Astrocyte (in vitro differentiated cells and primary cell): ENCODE measurements around the gene CLGN. TPM values are rescaled to one million over a fixed set of nuclear protein-coding genes. Genes with fewer than 3 reads are reported as not detected.

Experiments
- DNase-seq: peaks from one replicate; pipeline ENCODE4 v3.0.0-alpha.2; 2010; ENCODE audit warnings: low read depth
- FAIRE-seq: peaks from 2 replicates; lab custom pipeline; 2011; peaks lifted over from hg19 to GRCh38; lab: Jason Lieb, UNC
- H2AFZ ChIP-seq: 2 replicates; pipeline ENCODE4 v1.6.0; 2012; ENCODE audit warnings: low read depth, low read length, inconsistent platforms
- H3K27ac ChIP-seq: 2 replicates; pipeline ENCODE4 v1.5.1; 2011; ENCODE audit warnings: low read depth, low read length, inconsistent platforms
- H3K27me3 ChIP-seq: 2 replicates; pipeline ENCODE4 v1.6.0; 2011; ENCODE audit warnings: low read length, inconsistent platforms; ENCODE audit not compliant: insufficient read depth
- H3K36me3 ChIP-seq: 2 replicates; pipeline ENCODE4 v1.5.1; 2011; ENCODE audit warnings: low read length, inconsistent platforms; ENCODE audit not compliant: insufficient read depth
- H3K4me1 ChIP-seq: 2 replicates; pipeline ENCODE4 v1.5.1; 2011; ENCODE audit warnings: low read length, inconsistent platforms; ENCODE audit not compliant: insufficient read depth
- H3K4me2 ChIP-seq: 2 replicates; pipeline ENCODE4 v1.6.0; 2012; ENCODE audit warnings: low read length, inconsistent platforms
- H3K4me3 ChIP-seq: 2 replicates; pipeline ENCODE4 v1.5.1; 2011; ENCODE audit warnings: low read depth, mild to moderate bottlenecking, low read length, inconsistent platforms; ENCODE audit not compliant: insufficient read depth
- H3K79me2 ChIP-seq: 2 replicates; pipeline ENCODE4 v1.6.0; 2012; ENCODE audit warnings: mild to moderate bottlenecking, low read length, inconsistent platforms; ENCODE audit not compliant: insufficient read depth
- H3K9ac ChIP-seq: 2 replicates; pipeline ENCODE4 v1.6.0; 2012; ENCODE audit warnings: mild to moderate bottlenecking, low read length, inconsistent platforms
- H3K9me3 ChIP-seq: 2 replicates; pipeline ENCODE4 v1.5.1; 2012; ENCODE audit warnings: low read depth, mild to moderate bottlenecking, low read length, inconsistent platforms; ENCODE audit not compliant: insufficient read depth
- H4K20me1 ChIP-seq: 2 replicates; pipeline ENCODE4 v1.6.0; 2012; ENCODE audit warnings: low read length, inconsistent platforms; ENCODE audit not compliant: insufficient read depth
- H3K27ac Mint-ChIP-seq: one replicate; pipeline ENCODE4 v1.8.0; 2021; ENCODE audit warnings: mild to moderate bottlenecking, mixed read lengths; ENCODE audit not compliant: unreplicated experiment
- H3K27me3 Mint-ChIP-seq: one replicate; pipeline ENCODE4 v1.8.0; 2021; ENCODE audit warnings: low read depth, mixed read lengths; ENCODE audit not compliant: unreplicated experiment
- H3K36me3 Mint-ChIP-seq: one replicate; pipeline ENCODE4 v1.8.0; 2021; ENCODE audit warnings: low read depth, mixed read lengths; ENCODE audit not compliant: unreplicated experiment
- H3K4me1 Mint-ChIP-seq: one replicate; pipeline ENCODE4 v1.8.0; 2021; ENCODE audit warnings: low read depth, mixed read lengths; ENCODE audit not compliant: unreplicated experiment
- H3K4me3 Mint-ChIP-seq: one replicate; pipeline ENCODE4 v1.8.0; 2021; ENCODE audit warnings: mild to moderate bottlenecking, moderate library complexity, mixed read lengths; ENCODE audit not compliant: unreplicated experiment
- H3K9me3 Mint-ChIP-seq: one replicate; pipeline ENCODE4 v1.8.0; 2021; ENCODE audit warnings: mild to moderate bottlenecking, mixed read lengths; ENCODE audit not compliant: unreplicated experiment
- EZH2 ChIP-seq: IDR thresholded peaks from 2 replicates; pipeline ENCODE4 v1.6.1; 2012; ENCODE audit warnings: mild to moderate bottlenecking, low read length, inconsistent platforms; ENCODE audit not compliant: insufficient read depth
- total RNA-seq: library from RNA; stranded (reverse); gene quantifications from 2 replicates; pipeline ENCODE4 v1.2.1, GENCODE V29; 2021
- TF ChIP-seq, protein P1 (sequence below): IDR thresholded peaks from 2 replicates; pipeline ENCODE4 v1.5.1; 2011; ENCODE audit warnings: low read depth, mild to moderate bottlenecking, inconsistent platforms, low read length, moderate library complexity; ENCODE audit not compliant: insufficient read depth

The CLGN gene
- total RNA-seq, 1 donor from 2014 or later = 1.6 TPM

GRCh38 chr4:140395668-140396067 is 31.8 kb downstream of the CLGN start:
- Mint-ChIP-seq H3K36me3 (no peaks in the 10 kb centered on the region), H3K9me3 (no peaks in the 10 kb centered on the region), H3K4me1 (no peaks in the 10 kb centered on the region), H3K4me3 (no peak overlapping the region), H3K27ac (no peak overlapping the region), H3K27me3 (no peaks in the 10 kb centered on the region)
- no peak overlapping the region for H3K27ac ChIP-seq
- H3K79me2 ChIP-seq = no peaks in the 10 kb centered on the region
- no peaks in the 10 kb centered on the region for H3K36me3 ChIP-seq
- DNase-seq = no peak
- no peak overlapping the region for H3K4me3 ChIP-seq
- no peaks in the 10 kb centered on the region for H3K9me3 ChIP-seq
- H3K9ac ChIP-seq = no peak overlapping the region
- no peak overlapping the region for H3K4me2 ChIP-seq
- H3K27me3 ChIP-seq = no peaks in the 10 kb centered on the region
- no peak for FAIRE-seq
- TF ChIP-seq, protein P1, sequence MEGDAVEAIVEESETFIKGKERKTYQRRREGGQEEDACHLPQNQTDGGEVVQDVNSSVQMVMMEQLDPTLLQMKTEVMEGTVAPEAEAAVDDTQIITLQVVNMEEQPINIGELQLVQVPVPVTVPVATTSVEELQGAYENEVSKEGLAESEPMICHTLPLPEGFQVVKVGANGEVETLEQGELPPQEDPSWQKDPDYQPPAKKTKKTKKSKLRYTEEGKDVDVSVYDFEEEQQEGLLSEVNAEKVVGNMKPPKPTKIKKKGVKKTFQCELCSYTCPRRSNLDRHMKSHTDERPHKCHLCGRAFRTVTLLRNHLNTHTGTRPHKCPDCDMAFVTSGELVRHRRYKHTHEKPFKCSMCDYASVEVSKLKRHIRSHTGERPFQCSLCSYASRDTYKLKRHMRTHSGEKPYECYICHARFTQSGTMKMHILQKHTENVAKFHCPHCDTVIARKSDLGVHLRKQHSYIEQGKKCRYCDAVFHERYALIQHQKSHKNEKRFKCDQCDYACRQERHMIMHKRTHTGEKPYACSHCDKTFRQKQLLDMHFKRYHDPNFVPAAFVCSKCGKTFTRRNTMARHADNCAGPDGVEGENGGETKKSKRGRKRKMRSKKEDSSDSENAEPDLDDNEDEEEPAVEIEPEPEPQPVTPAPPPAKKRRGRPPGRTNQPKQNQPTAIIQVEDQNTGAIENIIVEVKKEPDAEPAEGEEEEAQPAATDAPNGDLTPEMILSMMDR = no peak
- TF ChIP-seq EZH2 = no peak
- H3K4me1 ChIP-seq = no peaks in the 10 kb centered on the region
- H2AFZ ChIP-seq = no peak overlapping the region
- no peaks in the 10 kb centered on the region for H4K20me1 ChIP-seq

DNA sequence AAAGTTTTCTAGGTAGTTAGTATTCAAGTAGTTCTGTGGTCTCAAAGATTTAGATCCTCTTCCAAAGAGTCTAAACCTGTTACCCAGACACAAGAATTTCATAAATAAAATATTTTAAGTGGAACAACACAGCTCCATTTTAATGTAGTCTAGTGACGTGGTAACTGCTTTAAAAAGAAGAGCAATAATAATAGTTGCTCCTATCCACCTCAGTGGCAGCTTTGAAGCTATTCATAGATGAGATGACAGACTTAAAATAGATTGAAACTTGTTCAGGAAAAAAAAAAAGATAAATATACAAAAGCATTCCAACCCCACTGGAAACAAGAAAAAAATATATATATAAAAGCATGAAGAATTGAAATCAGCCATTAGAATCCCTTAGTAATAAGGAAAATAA is 39.4 kb downstream of the CLGN start:
- no peaks in the 10 kb centered on the region for H3K4me1 Mint-ChIP-seq
- H3K4me3 Mint-ChIP-seq = no peak overlapping the region
- no peaks in the 10 kb centered on the region for H3K27me3 Mint-ChIP-seq
- no peak overlapping the region for H3K4me3 ChIP-seq
- H3K9me3 Mint-ChIP-seq = no peaks in the 10 kb centered on the region
- no peaks in the 10 kb centered on the region for H3K9me3 ChIP-seq
- H3K27me3 ChIP-seq = no peaks in the 10 kb centered on the region
- no peak overlapping the region for H3K27ac Mint-ChIP-seq
- no peak for FAIRE-seq
- no peak overlapping the region for H3K27ac ChIP-seq
- H3K9ac ChIP-seq = no peak overlapping the region
- H3K36me3 ChIP-seq = no peaks in the 10 kb centered on the region
- no peaks in the 10 kb centered on the region for H3K79me2 ChIP-seq
- no peak for DNase-seq
- TF ChIP-seq, protein P1 = no peak
- no peak for TF ChIP-seq EZH2
- H3K4me2 ChIP-seq = no peak overlapping the region
- H3K4me1 ChIP-seq = no peaks in the 10 kb centered on the region
- no peaks in the 10 kb centered on the region for H4K20me1 ChIP-seq
- no peaks in the 10 kb centered on the region for H3K36me3 Mint-ChIP-seq
- H2AFZ ChIP-seq = no peak overlapping the region

DNA sequence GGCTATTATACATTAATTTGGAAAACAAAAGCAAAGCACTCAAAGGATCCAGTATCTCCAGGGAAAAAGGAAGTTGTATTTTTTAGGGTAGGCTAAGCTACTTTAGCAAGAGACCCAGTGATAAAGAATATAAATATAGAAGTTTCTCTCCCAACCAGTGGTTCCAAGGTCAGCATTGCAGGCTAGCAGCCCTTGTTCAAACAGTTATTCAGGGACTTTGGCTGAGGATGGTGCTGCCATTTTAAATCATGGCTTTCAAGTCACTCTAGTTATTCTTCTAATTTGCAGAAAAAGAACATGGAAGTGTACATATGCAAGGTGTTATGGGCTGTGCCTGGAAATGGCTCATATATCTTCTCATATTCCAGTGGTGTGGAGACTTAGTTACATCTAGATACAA is 44.7 kb downstream of the CLGN start:
- FAIRE-seq (no peak), DNase-seq (no peak)
- TF ChIP-seq EZH2 = no peak
- TF ChIP-seq, protein P1 = no peak
- Histone ChIP-seq H3K27ac (no peak overlapping the region), H3K27me3 (no peaks in the 10 kb centered on the region), H2AFZ (no peak overlapping the region), H3K79me2 (peaks cover 21% of the 10 kb centered on the region), H4K20me1 (no peaks in the 10 kb centered on the region), H3K36me3 (peaks cover 3% of the 10 kb centered on the region), H3K4me3 (no peak overlapping the region), H3K9me3 (no peaks in the 10 kb centered on the region), H3K4me2 (no peak overlapping the region), H3K9ac (no peak overlapping the region), H3K4me1 (no peaks in the 10 kb centered on the region)
- Mint-ChIP-seq H3K4me1 (no peaks in the 10 kb centered on the region), H3K27ac (no peak overlapping the region), H3K27me3 (no peaks in the 10 kb centered on the region), H3K36me3 (no peaks in the 10 kb centered on the region), H3K4me3 (no peak overlapping the region), H3K9me3 (no peaks in the 10 kb centered on the region)
